HepG2 (cell line): ENCODE data around the gene SOX9. TPM values are rescaled to one million over a fixed set of nuclear protein-coding genes. Genes with fewer than 3 reads are reported as not detected.
A peak's percentile ranks its signal among the peaks of the same experiment; 100 is the strongest.

Source experiments
- ATAC-seq: fragments of 200-7000 bp; cut with Tn5 transposase; 3 replicates; pipeline ENCODE4 v1.9.1; 2020; ENCODE audit warnings: mild to moderate bottlenecking, moderate library complexity
- BruUV-seq: library from RNA; stranded (reverse); fragments of 400-500 nt; replicated peaks from 2 replicates; lab custom pipeline; 2021; lab: Mats Ljungman, UMichigan
- CTCF ChIA-PET: fragments of 300-600 bp; formaldehyde crosslinking; extraction: SDS; loops from one replicate; lab custom pipeline; 2021; ENCODE audit warnings: low total read pairs, inconsistent platforms, low intra/inter-chr PET ratio; lab: Yijun Ruan, JAX
- POLR2A ChIA-PET: fragments of 350-600 bp; sonication (Branson Sonifier 250); formaldehyde crosslinking; loops from one replicate; lab custom pipeline; 2020; ENCODE audit warnings: antibody characterized with exemption, inconsistent platforms; lab: Yijun Ruan, JAX
- DNase-seq: peaks from one replicate; pipeline ENCODE4 v3.0.0-alpha.2; 2015; ENCODE audit warnings: low spot score
- FAIRE-seq: peaks from 3 replicates; lab custom pipeline; 2011; peaks lifted over from hg19 to GRCh38; lab: Jason Lieb, UNC
- H2AFZ ChIP-seq: one replicate; pipeline ENCODE4 v1.6.1; 2011; ENCODE audit warnings: low read length, inconsistent platforms
- H3K27ac ChIP-seq: fragments of 300-600 bp; 3 replicates; pipeline ENCODE4 v1.8.0; 2011; ENCODE audit warnings: mixed run types, mild to moderate bottlenecking, mixed read lengths, low read length, inconsistent platforms; ENCODE audit not compliant: insufficient read depth; ENCODE audit errors: extremely low read length
- H3K27me3 ChIP-seq, 2 experiments: fragments of 200-600 bp in 1 of 2; 2 replicates in 1 of 2; 3 replicates in 1 of 2; pipeline versions ENCODE4 v1.6.0 to v1.8.0; 2011; ENCODE audit warnings: low read length in 2 of 2, mild to moderate bottlenecking in 2 of 2, moderate library complexity in 2 of 2, inconsistent platforms in 1 of 2; ENCODE audit not compliant: insufficient read depth in 2 of 2, control insufficient read depth in 1 of 2
- H3K36me3 ChIP-seq, 2 experiments: fragments of 200-600 bp in 1 of 2; replicated peaks in 1 of 2; 2 replicates in 1 of 2; 3 replicates in 1 of 2; pipeline versions ENCODE4 v1.5.1 to v1.8.0; 2011; ENCODE audit warnings: low read length in 2 of 2, inconsistent platforms in 1 of 2; ENCODE audit not compliant: insufficient read depth in 2 of 2, control insufficient read depth in 1 of 2
- H3K4me1 ChIP-seq: 2 replicates; pipeline ENCODE4 v1.5.1; 2012; ENCODE audit warnings: low read length, inconsistent platforms; ENCODE audit not compliant: insufficient read depth
- H3K4me2 ChIP-seq: 2 replicates; pipeline ENCODE4 v1.6.0; 2011; ENCODE audit warnings: low read depth, low read length, inconsistent platforms
- H3K4me3 ChIP-seq, 3 experiments: fragments of 200-600 bp in 1 of 3; sonication (generic), shearing (Covaris generic) in 1 of 3; replicated peaks in 1 of 3; 2 replicates each; pipeline ENCODE4 v1.5.1; 2011 to 2016; ENCODE audit warnings: low read length in 3 of 3, inconsistent platforms in 2 of 3, low read depth in 2 of 3, mild to moderate bottlenecking in 2 of 3, control low read depth in 1 of 3, mixed read lengths in 1 of 3; ENCODE audit not compliant: insufficient read depth in 1 of 3
- H3K79me2 ChIP-seq: one replicate; pipeline ENCODE4 v1.6.1; 2011; ENCODE audit warnings: low read length, inconsistent platforms; ENCODE audit not compliant: insufficient read depth
- H3K9ac ChIP-seq: 2 replicates; pipeline ENCODE4 v1.6.0; 2011; ENCODE audit warnings: mild to moderate bottlenecking, low read depth, low read length, inconsistent platforms; ENCODE audit not compliant: insufficient read depth
- H3K9me3 ChIP-seq: 2 replicates; pipeline ENCODE4 v1.5.1; 2012; ENCODE audit warnings: mild to moderate bottlenecking, low read length
- H4K20me1 ChIP-seq: 2 replicates; pipeline ENCODE4 v1.6.0; 2011; ENCODE audit warnings: inconsistent platforms, mild to moderate bottlenecking, low read length, moderate library complexity; ENCODE audit not compliant: insufficient read depth
- HDAC6 ChIP-seq: fragments of 200-600 bp; sonication (generic); IDR thresholded peaks from 2 replicates; pipeline ENCODE4 v1.7.0; 2017; ENCODE audit warnings: mild to moderate bottlenecking, antibody characterized with exemption, low read length, low read depth
- MED13 ChIP-seq: sonication (generic); formaldehyde crosslinking; IDR thresholded peaks from 2 replicates; pipeline ENCODE4 v1.5.0; 2020; ENCODE audit warnings: missing genetic modification reagents
- RCOR2 ChIP-seq: IDR thresholded peaks from 2 replicates; pipeline ENCODE4 v1.6.1; 2016; ENCODE audit warnings: missing biosample characterization, missing genetic modification reagents
- STAG1 ChIP-seq: sonication (generic); formaldehyde crosslinking; IDR thresholded peaks from 2 replicates; pipeline ENCODE4 v1.4.0; 2020; ENCODE audit warnings: missing genetic modification reagents
- ZMYM4 ChIP-seq: sonication (generic); formaldehyde crosslinking; IDR thresholded peaks from 2 replicates; pipeline ENCODE4 v1.8.1; 2023; ENCODE audit warnings: mild to moderate bottlenecking, missing genetic modification reagents
- ZSCAN12 ChIP-seq: sonication (generic); formaldehyde crosslinking; IDR thresholded peaks from 2 replicates; pipeline ENCODE4 v1.9.0; 2021; ENCODE audit warnings: mild to moderate bottlenecking, missing genetic modification reagents
- WGBS: methylation state at CpG from one replicate; pipeline ENCODE4 v1.1.6; 2017; ENCODE audit warnings: low lambda C conversion rate; 5-methylcytosine and 5-hydroxymethylcytosine counted together
- in situ Hi-C: cut with HindIII; loops from 2 replicates; pipeline ENCODE4 v1.10.0; 2017; ENCODE audit warnings: low pct_unique_long_range_greater_than_20kb; ENCODE audit not compliant: extremely low pct_ligation_motif_present
- intact Hi-C: fragments of 100-400 bp; cut with micrococcal nuclease; formaldehyde crosslinking; loops from one replicate; pipeline ENCODE4 v1.10.0; 2022; ENCODE audit not compliant: unreplicated experiment
- polyA plus RNA-seq, 8 experiments: library from polyadenylated mRNA; depleted of rRNA in 3 of 8; stranded (reverse) in 7 of 8; unstranded in 1 of 8; fragments of >200 nt; fragmentation: Illumina TruSeq in 4 of 8; extraction: Trizol in 4 of 8; gene quantifications; 2 replicates each; pipeline versions ENCODE4 v1.2.1 to v1.2.3, GENCODE V29; 2011 to 2016; ENCODE audit warnings: low read depth in 4 of 8, missing spikeins in 1 of 8, mixed read lengths in 1 of 8; ENCODE audit not compliant: insufficient read depth in 1 of 8
- total RNA-seq, 5 experiments: library from RNA; depleted of rRNA; stranded (reverse); fragments of >200 nt; fragmentation: Illumina TruSeq; extraction: Trizol; gene quantifications; 2 replicates each; pipeline ENCODE4 v1.2.3, GENCODE V29; 2016; ENCODE audit warnings: low read depth in 1 of 5
- TF ChIP-seq, protein P1 (sequence below): sonication (generic); formaldehyde crosslinking; IDR thresholded peaks from 2 replicates; pipeline ENCODE4 v1.5.1; 2020; ENCODE audit warnings: mild to moderate bottlenecking, moderate library complexity, missing genetic modification reagents
- TF ChIP-seq, protein P2 (sequence below): sonication (generic); formaldehyde crosslinking; IDR thresholded peaks from 2 replicates; pipeline ENCODE4 v1.5.1; 2020; ENCODE audit warnings: mild to moderate bottlenecking, missing genetic modification reagents, moderate library complexity

The SOX9 gene
- total and polyA plus RNA-seq, 2 of the 13 experiments (the other 11 are each of a cell fraction or from before 2014, with no cell fraction given) = 16.1 to 27.6 TPM

DNA sequence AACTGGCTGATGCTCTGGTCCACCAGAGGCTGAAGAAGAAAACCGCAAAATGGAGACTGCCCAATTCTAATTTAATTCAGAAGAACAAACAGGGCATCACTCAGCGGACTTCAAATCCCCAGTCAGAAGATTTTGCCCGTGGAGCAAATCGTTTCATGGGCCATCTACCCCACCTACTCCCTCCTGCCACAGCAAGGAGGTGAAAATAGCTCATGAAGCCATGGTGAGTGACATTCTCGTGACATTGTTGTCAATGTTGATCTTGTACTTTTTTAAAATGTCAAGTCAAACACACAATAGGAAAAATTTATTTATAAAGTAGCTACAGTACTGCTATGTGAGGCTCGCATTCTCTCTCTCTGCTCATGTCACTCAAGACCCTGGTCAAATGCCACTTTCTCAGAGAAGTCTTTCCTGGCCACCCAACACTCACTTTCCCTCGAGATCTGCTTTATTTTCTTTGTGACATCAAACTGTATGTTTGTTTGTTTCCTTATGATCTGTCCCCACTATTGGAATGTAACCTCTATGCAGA lies 31.3 kb upstream of the SOX9 start (continued):
- TF ChIP-seq, protein P1, sequence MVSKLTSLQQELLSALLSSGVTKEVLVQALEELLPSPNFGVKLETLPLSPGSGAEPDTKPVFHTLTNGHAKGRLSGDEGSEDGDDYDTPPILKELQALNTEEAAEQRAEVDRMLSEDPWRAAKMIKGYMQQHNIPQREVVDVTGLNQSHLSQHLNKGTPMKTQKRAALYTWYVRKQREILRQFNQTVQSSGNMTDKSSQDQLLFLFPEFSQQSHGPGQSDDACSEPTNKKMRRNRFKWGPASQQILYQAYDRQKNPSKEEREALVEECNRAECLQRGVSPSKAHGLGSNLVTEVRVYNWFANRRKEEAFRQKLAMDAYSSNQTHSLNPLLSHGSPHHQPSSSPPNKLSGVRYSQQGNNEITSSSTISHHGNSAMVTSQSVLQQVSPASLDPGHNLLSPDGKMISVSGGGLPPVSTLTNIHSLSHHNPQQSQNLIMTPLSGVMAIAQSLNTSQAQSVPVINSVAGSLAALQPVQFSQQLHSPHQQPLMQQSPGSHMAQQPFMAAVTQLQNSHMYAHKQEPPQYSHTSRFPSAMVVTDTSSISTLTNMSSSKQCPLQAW (CRISPR knock-in tag) = no peak
- TF ChIP-seq HDAC6 = no peak

DNA sequence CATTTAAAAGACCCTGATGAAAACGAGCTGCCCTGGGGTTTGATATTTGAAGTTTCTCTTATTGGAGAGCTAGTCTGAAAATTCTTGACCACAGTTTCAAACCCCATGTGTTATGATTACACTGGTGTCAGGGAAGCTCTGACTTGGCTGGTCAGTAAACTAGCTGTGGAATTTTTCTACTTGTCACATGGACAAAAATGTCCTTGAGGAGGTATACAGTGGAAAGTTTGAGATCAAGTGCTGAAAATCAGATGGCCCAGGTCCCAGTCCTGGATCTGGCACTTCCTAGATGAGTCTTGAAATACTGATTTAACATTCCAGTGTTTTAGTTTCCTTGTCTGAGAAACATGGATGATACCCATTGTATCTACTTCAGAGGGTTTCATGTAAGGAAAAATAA lies 30.7 kb upstream of the SOX9 start:
- Histone ChIP-seq H3K9ac (no peak overlapping the region), H3K27ac (no peak overlapping the region), H2AFZ (no peak overlapping the region), H3K9me3 (no peaks in the 10 kb centered on the region), H3K79me2 (no peaks in the 10 kb centered on the region), H3K36me3 (no peaks in the 10 kb centered on the region), H3K27me3 (no peaks in the 10 kb centered on the region), H3K4me1 (peaks cover 33% of the 10 kb centered on the region), H3K4me3 (no peak overlapping the region), H3K4me2 (no peak overlapping the region), H4K20me1 (no peaks in the 10 kb centered on the region)
- 9% methylated on average over 1 of the region's 1 CpG for WGBS
- peak; percentile 38 for DNase-seq
- TF ChIP-seq ZMYM4 (CRISPR knock-in tag) (0 out of 2 replicates have a peak, but pooled peaks have one; percentile 19), RCOR2 (CRISPR knock-in tag) (no peak), MED13 (CRISPR knock-in tag) (0 out of 2 replicates have a peak, but pooled peaks have one; percentile 46), STAG1 (CRISPR knock-in tag) (no peak), ZSCAN12 (CRISPR knock-in tag) (no peak)
- TF ChIP-seq, protein P2, sequence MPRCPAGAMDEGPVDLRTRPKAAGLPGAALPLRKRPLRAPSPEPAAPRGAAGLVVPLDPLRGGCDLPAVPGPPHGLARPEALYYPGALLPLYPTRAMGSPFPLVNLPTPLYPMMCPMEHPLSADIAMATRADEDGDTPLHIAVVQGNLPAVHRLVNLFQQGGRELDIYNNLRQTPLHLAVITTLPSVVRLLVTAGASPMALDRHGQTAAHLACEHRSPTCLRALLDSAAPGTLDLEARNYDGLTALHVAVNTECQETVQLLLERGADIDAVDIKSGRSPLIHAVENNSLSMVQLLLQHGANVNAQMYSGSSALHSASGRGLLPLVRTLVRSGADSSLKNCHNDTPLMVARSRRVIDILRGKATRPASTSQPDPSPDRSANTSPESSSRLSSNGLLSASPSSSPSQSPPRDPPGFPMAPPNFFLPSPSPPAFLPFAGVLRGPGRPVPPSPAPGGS = no peak
- BruUV-seq = no TSS peak
- ChIA-PET POLR2A (interaction anchor here (1.3 kb wide), 1 partner anchor 31 kb away, joined by 4 read pairs; the partner anchor contains the start of gene SOX9), CTCF (no interaction called here)
- in situ Hi-C loops (no loop called here), intact Hi-C loops (no loop called here)
- no peak for ATAC-seq
- FAIRE-seq = no peak
